HG03066 (cell line): Measurements from ENCODE around the gene H6PD.

Experiments
- ATAC-seq: cut with Tn5 transposase; IDR thresholded peaks from one replicate; pipeline ENCODE4 v1.9.1; 2021; ENCODE audit warnings: low read depth; ENCODE audit not compliant: unreplicated experiment

The H6PD gene, protein sequence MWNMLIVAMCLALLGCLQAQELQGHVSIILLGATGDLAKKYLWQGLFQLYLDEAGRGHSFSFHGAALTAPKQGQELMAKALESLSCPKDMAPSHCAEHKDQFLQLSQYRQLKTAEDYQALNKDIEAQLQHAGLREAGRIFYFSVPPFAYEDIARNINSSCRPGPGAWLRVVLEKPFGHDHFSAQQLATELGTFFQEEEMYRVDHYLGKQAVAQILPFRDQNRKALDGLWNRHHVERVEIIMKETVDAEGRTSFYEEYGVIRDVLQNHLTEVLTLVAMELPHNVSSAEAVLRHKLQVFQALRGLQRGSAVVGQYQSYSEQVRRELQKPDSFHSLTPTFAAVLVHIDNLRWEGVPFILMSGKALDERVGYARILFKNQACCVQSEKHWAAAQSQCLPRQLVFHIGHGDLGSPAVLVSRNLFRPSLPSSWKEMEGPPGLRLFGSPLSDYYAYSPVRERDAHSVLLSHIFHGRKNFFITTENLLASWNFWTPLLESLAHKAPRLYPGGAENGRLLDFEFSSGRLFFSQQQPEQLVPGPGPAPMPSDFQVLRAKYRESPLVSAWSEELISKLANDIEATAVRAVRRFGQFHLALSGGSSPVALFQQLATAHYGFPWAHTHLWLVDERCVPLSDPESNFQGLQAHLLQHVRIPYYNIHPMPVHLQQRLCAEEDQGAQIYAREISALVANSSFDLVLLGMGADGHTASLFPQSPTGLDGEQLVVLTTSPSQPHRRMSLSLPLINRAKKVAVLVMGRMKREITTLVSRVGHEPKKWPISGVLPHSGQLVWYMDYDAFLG

DNA sequence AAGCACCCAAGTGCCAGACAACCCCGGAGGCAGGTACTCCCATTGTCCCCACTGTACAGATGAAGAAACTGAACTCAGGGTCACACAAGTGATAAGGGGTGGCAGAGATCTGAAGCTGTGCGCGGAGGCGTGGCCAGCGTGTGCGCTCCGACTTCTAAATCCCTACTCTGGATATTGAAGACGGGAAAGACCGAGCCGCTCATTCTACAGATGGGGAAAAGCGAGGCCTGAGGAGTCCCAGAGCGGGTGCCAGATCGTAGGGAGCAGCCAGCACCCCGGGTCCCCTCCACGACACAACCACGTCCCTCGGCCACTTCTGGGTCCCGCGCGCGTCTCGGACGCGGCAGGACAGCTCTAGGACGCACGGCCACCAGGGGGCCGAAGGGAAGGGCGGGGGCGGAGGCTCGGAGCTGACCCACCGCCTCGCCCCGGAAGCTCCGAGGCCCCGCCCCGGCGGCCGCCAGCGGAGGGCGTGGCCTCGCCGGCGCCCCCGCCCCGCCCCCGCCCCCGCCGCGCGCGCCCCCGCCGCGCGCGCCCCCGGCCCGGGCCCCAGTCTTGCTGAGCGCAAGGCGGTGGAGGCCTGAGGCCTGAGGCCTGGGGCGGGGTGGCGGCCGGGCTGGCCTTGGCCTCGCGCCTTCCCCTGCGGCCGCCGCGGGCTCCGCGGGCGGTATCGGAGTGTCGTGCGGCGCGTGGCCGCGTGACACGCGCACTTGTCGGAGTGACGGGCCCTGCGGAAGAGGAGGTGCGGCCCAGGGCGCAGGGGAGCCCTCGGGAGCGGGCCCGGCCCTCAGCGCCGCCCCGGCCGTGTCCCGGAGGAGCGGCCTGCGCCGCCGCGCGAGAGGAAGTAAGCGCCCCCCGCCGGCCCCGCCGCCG lies at the start of gene H6PD:
Gene H6PD (plus strand): TSS at position 552 of the 873 bp plus-strand sequence. CDS start 10,161 bp downstream, outside the sequence.
- ATAC-seq, result peak; percentile 67

DNA sequence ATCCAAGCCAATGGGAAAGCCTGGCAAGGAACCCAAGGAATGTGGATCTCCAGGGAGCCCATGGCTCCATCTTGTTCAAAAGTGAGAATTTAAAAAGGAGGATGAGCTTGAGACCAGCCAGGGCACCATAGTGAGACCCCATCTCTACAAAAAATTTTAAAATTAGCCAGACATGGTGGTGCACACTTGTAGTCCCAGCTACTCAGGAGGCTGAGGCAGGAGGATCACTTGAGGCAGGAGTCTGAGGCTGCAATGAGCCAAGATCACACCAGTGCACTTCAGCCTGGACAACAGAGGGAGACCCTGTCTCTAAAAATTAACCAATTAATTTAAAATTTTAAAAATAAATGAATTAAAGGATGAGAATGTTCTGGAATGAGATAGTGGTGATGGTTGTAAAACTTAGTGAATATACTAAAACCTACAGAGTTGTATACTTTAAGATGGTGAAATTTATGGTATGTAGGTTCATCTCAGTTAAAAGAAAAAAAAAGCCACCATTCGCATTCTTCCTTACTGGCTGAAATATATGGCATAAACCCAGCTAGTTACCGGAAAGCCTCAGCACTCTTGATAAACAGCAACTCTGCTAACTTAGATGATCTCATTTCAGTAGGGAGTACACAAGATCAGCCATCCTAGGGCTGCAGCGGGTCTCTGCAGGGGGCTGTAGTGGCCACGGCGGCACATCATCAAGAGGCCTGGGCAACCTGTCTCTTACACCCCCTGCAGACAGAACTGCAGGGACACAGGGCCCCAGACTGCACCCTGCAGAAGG lies 48.3 kb upstream of the H6PD start:
- ATAC-seq, result no peak

DNA sequence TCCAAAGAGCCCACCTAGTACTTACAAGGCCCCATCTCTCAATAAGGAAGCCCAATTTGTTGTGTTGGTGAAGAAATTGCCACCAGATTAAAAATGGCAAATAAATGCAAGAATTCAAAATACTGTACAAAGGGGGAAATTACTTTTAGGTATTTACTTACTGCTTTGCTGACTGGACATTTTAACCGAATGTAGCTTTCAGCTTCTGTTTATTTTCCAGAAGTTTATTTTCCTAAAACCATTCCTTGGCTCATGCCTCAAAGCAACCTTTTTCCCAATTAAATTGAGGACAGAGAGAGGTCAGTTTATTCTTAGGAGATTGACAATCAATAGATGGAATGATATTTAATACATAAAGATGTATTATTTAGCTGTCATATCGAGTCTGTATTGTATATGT lies 47.6 kb upstream of the H6PD start:
- no peak for ATAC-seq

DNA sequence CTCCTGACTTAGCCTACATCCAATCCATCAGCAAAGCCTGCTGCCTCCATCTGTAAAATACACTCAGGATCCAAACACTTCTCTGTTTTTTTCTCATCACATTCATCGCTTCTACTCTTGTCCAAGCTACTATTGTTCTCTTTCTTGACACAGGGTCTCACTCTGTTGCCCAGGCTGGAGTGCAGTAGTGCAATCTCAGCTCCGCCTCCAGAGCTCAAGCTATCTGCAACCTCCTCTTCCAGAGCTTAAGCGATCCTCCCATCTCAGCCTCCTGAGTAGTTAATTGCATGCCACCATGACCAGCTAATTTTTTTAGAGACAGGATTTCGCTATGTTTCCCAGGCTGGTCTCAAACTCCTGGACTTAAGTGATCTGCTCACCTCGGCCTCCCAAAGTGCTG lies 44.3 kb upstream of the H6PD start:
- ATAC-seq, result no peak

DNA sequence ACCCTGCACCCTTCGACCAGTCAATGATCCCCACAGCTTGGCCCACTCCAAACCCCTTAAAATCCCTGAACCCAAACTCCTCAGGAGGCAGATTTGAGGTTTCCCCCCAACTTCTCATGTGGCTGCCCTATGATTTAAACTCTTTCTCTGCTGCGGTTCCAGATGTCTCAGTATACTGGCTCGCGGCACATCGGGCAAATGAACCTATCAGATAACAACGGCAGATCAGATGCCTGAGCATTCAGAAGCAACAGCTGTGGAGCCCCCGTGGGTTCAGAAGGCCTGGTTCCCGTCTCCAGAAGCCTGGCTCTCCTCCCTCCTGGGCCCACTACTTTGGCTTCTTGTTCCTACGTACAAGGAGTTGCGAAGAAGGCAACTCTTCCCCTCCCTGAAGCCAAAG lies 43.3 kb upstream of the H6PD start:
- no peak for ATAC-seq

DNA sequence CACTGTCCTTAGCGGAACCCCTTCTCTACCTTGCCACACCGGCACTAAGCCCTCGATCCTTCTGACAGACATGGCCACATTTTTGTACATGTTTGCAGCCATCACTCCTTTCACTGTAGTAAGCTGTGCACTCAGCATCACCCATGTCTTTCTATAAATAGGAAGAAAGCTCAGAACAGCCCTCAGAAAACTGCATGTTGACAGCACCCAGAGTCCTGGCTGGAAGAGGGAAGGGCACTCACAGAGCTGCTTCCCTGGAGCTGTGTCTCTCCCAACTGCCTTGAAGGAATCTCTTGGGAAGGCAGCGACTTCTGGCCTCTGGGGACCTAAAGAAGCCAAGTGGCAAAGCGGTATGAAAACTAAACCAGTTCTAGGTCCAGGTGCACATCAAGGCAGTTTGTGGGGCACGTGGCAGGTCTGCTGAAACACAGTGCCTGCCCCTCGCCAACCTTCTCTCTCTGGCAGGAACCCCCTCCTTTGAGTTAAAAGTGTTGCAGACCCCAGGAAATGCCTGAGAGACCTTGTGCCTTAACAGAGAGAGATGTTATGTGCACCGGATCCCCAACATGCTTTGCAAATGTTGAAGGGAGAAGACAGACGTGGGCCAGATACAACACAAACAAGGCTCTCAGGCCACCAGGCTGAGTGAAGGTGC lies 41.9 kb upstream of the H6PD start:
- no peak for ATAC-seq

DNA sequence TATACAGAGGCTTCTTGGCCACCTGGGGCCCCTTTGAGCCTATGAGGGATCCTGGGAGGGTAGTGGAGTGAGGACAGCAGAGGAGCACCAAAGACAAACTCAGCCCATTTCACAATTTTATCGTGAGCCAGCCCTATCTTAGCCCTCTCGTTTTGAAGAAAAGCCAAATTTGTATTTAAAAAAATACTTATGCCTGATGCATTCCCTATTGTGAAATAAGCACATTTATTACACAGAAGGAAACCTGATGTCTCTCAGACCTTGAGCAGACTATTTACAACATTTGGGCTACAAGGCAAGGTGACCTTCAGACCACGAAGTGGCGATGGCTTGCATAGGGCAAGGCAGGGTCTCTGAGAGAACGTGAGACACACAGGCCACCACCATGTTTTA lies 41.3 kb upstream of the H6PD start:
- no peak for ATAC-seq

DNA sequence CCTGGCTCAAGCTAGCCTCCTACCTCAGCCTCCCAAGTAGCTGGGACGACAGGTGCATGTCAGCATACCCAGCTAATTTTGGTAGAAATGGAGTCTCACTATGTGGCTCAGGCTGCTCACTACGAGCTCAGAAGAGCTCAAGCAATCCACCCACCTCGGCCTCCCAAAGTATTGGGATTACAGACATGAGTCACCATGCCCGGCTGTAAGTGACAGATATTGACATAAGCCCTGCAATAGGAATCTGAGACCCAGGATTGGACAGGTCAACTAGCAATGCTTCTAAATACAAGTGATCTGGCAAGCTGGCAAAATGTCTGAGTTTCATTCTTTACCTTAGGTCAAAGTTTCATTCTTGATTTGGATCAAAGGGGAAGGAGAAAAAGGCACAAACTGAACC lies 40.5 kb upstream of the H6PD start:
- no peak for ATAC-seq

DNA sequence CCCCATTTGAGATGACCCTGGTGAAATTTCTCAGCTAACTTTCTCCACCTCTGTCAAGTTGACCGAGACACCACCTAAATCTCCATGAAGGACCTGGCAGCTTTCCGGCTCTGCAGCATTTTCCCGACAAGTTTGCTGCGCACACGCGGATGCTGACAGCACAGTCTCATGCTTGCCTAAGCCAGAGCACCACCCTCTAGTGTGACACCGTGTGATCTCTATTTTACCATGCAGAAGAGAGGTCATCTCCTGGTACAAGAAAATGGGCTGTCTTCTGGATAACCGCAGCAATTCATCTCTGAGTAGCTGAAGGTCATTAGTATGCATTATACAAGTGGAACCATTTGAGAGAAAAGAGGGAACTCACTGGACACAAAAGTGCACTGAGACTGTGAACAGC lies 38.9 kb upstream of the H6PD start:
- ATAC-seq, result no peak

DNA sequence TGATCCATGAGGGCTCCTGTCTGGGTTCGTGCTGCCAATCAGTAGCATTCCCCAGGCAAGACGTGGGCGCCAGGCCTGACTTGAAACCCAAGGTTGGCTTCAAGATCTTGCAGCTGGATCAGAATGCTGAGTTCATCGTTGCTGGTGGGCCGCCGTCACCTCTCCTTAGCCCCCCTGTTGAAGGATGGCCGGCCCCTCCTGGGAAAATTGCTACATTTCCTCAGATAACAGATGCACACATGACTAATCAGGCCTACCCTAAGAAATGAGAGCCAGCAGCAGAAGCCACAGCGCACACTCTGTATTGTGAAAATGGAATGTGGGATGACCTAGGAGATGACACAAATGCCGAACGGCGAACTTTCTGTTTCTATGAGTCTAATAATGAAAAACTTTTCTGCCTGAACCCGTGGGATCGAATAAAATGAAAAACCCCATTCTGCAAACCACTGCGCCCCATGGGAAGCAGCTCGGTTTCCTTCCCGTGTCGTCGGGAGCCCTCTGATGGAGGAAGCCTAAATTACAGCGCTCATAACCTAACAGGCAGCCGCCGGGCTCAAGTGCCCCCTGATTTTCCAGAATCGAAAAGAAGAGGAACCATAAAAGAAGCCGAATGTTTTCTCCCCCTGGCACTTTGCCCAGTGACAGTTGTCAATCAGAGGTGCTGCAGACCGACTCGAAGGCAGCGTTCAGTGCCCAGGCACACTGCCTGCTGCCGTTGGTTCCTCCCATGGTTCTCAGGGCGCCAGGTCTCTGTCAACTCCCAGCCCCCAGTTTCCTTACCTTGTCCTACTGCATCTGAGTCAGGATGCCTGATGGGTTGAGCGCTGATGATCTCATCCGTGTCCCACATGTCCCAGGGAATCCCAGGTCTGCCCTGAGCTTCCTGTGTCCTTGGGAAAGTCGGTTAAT lies 38.2 kb upstream of the H6PD start:
- peak; percentile 58 for ATAC-seq

DNA sequence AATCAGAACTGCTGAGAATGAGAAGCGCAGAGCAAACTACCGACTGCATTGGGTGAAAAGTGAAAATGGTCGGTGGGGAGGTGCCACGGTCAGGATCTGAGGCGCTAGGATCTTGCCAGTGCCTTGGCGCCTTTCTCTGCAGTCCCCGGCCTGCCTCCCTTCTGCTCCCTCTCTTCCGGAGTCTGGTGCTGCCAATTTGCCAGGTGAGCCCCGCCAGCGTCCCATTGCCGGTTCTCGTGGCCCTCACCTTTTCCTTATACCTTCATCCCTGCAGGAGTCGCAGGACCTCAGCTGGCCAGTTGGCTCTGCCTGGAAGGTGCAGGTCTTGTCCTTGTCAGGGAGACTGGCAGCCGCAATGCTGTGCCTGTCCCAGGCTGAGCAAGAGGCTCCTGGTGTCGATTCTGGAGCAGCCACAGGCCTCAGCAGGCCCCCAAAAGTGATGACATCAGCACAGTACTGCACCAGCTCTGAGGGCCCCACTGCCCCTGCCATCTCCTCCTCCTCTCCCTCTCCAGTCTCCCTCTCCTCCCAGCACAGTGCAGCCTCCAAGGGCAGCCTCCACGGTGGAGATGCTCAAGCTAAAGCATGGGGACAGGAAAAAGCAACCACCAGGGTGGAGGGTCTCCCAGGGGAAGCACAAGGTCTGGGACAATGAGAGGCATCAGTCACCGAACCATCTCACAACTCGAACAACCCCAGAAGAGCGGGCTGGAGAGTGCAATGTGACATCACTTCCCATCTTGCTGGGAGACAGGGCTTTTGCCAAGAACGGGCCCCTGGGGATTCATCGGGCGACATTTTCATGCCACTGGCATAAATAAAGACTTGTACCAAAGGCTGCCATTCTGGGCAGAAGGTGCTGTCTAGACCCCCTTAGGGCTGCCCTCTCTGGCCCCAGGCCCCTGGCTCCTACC lies 37.1 kb upstream of the H6PD start:
- ATAC-seq, result no peak

DNA sequence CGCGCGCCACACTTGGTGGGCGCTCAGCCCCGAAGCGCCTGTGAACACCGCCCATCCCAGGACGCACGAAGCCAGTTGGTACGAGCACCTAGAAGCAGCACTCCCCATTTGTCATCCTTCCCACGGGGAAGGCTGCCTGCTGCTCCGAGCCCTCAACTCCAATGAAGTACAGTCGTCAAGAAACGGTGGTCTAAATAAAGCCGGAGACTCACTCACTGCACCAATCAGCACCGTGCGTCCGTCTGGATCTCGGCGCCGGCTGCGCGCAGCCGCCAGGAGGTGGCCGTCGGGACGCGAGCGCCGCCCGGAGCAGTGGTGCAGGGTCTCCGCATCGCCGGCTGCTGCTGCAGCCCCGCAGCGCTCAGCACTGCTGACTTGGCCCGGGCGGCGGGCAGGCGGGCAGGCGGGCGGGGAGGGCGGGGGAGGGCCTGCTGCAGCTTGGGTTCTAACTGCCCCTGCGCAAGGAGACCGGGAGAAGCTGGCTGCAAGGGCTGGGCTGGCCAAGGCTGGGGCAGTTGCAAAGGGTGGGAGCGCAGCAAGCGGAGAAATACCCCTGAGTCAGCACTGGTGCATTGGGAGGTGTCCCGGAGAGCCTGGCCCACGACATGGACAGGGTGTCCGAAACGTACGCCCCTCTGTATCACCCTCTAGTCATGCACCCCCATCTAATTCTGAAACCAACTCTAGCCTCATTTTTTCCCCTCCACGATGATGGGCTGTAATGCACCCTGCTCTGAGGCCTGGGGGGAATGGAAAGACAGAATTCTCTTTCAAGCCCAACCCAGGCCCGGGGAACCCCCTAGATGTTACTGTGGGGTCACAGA lies 35.8 kb upstream of the H6PD start:
- no peak for ATAC-seq

DNA sequence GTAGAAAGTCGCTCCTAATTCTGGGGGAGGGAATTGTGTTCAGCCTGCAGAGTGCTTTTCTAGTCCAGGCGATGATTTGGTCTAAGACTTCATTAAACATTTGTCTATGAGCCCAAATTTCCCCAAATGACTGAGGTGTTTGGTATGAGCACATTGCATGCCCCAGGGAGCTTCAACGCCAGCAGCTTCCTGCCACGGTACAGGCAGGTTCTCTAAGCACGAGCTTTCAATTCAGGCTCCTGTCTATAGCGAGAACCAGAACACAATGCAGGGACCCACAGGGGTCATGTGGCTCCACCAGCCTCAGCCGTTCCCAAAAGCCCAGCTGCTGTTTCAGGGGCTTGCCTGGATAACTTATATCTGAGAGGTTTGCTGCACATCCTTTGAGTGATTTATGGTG lies 34.1 kb upstream of the H6PD start:
- ATAC-seq, result no peak

DNA sequence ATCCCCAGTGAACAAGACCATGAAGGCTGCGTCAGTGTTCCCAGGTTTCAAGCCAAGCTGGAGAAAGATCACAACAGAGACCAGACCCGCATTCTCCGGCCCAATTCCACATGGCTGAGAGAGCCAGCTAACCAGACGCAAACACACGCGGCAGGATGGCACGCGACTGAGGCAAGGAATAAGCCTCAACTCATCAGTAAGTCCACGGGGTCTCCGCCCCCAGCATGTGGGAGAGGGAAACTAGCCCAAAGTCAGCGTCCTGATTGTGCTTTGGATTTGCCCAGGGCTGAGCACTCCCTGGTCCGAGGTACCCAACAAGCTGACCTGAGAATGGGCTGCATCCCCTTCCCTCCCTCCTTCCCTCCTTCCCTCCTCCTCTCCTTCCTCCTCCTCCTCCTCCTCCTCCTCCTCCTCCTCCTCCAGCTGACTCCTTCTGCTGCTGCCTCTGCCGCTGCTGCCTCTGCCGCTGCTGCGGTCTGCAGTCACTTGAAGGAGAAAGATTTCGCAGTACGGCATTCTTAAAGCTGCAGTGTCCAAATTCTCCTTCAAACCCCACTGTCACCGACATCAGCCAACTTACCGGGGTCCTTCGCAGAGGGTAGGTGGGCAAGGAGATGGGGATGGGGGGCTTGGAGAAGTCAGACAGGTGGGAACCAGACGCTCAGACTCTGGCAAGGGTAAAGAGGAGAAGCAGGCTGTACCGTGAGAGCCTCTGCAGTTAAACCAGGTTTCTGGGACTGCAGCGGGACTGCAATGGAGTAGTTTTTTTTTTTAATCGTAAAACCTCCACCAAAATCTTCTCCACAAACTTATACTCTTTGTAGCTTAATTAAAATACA lies 33.0 kb upstream of the H6PD start:
- no peak for ATAC-seq

DNA sequence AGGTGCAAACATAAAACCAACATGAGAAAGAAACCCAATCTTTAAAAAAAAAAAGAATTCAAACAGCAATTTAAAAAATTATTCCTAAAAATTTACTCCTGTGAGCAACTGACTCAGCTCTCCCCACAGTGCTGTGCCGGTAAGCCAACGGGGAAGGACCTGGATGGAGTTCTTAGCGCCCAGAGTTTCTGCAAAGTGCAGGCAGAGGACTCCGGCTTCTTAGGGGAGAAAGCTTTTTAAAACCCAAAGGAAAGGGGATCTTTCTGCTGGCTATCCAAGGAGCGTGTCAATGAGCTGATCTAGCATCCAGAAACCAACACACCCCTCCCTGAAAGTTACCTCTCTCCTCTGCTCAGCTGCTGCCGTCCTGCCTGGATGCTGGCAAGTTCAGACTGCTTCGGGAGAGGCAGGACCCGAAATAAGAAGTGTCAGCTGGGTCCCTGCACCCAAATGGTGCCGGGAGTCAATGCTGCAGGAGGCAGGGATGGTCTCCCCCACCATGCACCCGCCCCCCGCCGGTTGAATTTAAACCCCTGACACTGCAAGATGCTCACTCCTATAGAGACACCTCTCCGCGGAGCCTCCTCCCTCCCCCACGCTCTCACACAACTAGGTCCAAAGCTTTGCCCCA lies 32.2 kb upstream of the H6PD start:
- ATAC-seq, result no peak
